A549 (cell line): ENCODE data around the gene SNTB2. TPM values are rescaled to one million over a fixed set of nuclear protein-coding genes. Genes with fewer than 3 reads are reported as not detected.

Source experiments
- ATAC-seq, 2 experiments: fragments of 200-7000 bp in 1 of 2; fragments of >200 bp in 1 of 2; cut with Nextera tagmentation in 1 of 2; cut with Tn5 transposase in 1 of 2; 3 replicates each; pipeline versions ENCODE4 v1.8.0 to v1.9.1; 2018 to 2020; ENCODE audit warnings: mild to moderate bottlenecking in 1 of 2, moderate library complexity in 1 of 2
- CTCF ChIA-PET: fragments of 300-600 bp; sonication (Branson Sonifier 250); formaldehyde crosslinking; extraction: SDS; loops from one replicate; lab custom pipeline; 2021; ENCODE audit warnings: antibody characterized with exemption, inconsistent platforms; lab: Yijun Ruan, JAX
- POLR2A ChIA-PET: fragments of 350-600 bp; formaldehyde crosslinking; extraction: SDS; loops from one replicate; lab custom pipeline; 2021; ENCODE audit warnings: antibody characterized with exemption, inconsistent platforms; lab: Yijun Ruan, JAX
- DNase-seq, 2 experiments: peaks; one replicate each; pipeline versions ENCODE4 v3.0.0 to v3.0.0-alpha.2; 2011 to 2016; ENCODE audit warnings: low read depth in 1 of 2, low spot score in 1 of 2
- FAIRE-seq: peaks from 2 replicates; lab custom pipeline; 2011; peaks lifted over from hg19 to GRCh38; lab: Jason Lieb, UNC
- H3K27ac ChIP-seq, 2 experiments: fragments of >200 bp; sonication (Bioruptor Twin); formaldehyde crosslinking; 3 replicates each; pipeline ENCODE4 v1.5.1; 2016 to 2017
- H3K4me1 ChIP-seq: fragments of >200 bp; sonication (Bioruptor Twin); formaldehyde crosslinking; 3 replicates; pipeline ENCODE4 v1.6.1; 2016
- H3K4me2 ChIP-seq: fragments of >200 bp; sonication (Bioruptor Twin); formaldehyde crosslinking; 3 replicates; pipeline ENCODE4 v1.6.1; 2016
- H3K4me3 ChIP-seq: fragments of >200 bp; sonication (Bioruptor Twin); formaldehyde crosslinking; 3 replicates; pipeline ENCODE4 v1.5.1; 2016
- H3K9me3 ChIP-seq: fragments of >200 bp; sonication (Bioruptor Twin); formaldehyde crosslinking; 3 replicates; pipeline ENCODE4 v1.6.1; 2016
- CEBPB ChIP-seq, 2 experiments: fragments of >200 bp in 1 of 2; sonication (Bioruptor Twin) in 1 of 2; formaldehyde crosslinking in 1 of 2; IDR thresholded peaks; 2 replicates each; pipeline ENCODE4 v1.6.1; 2012 to 2016
- CHD4 ChIP-seq: fragments of 200-600 bp; sonication (generic); IDR thresholded peaks from 2 replicates; pipeline ENCODE4 v1.6.1; 2016; ENCODE audit warnings: antibody characterized with exemption, mild to moderate bottlenecking, borderline replicate concordance
- EHF ChIP-seq: fragments of 250-450 bp; sonication (Bioruptor Pico); IDR thresholded peaks from 2 replicates; pipeline ENCODE4 v1.5.0; 2020; ENCODE audit warnings: mild to moderate bottlenecking
- ESRRA ChIP-seq: fragments of 150-350 bp; IDR thresholded peaks from 2 replicates; pipeline ENCODE4 v1.6.1; 2014; ENCODE audit warnings: mild to moderate bottlenecking, low read length, borderline replicate concordance
- FOXS1 ChIP-seq: fragments of 250-450 bp; sonication (Bioruptor Pico); IDR thresholded peaks from 2 replicates; pipeline ENCODE4 v1.5.0; 2020; ENCODE audit warnings: mild to moderate bottlenecking, moderate library complexity
- GATA3 ChIP-seq: IDR thresholded peaks from 2 replicates; pipeline ENCODE4 v1.6.1; 2012; ENCODE audit warnings: borderline replicate concordance
- HMGXB4 ChIP-seq: fragments of 250-450 bp; sonication (Bioruptor Pico); IDR thresholded peaks from 2 replicates; pipeline ENCODE4 v1.5.0; 2021; ENCODE audit warnings: mild to moderate bottlenecking, moderate library complexity, borderline replicate concordance
- HOXA7 ChIP-seq: fragments of 250-450 bp; sonication (Bioruptor Pico); IDR thresholded peaks from 2 replicates; pipeline ENCODE4 v1.5.0; 2020; ENCODE audit warnings: mild to moderate bottlenecking, moderate library complexity
- KDM5A ChIP-seq: fragments of 200-600 bp; sonication (generic); IDR thresholded peaks from 2 replicates; pipeline ENCODE4 v1.6.1; 2016; ENCODE audit warnings: antibody characterized with exemption, mild to moderate bottlenecking
- MAFK ChIP-seq: fragments of 450-650 bp; IDR thresholded peaks from 2 replicates; pipeline ENCODE4 v1.6.1; 2014; ENCODE audit not compliant: partially characterized antibody
- MAZ ChIP-seq: fragments of 150-350 bp; IDR thresholded peaks from 2 replicates; pipeline ENCODE4 v1.6.1; 2014; ENCODE audit warnings: antibody characterized with exemption, low read depth, low read length, borderline replicate concordance
- NPAS2 ChIP-seq: fragments of 250-450 bp; sonication (Bioruptor Pico); IDR thresholded peaks from 2 replicates; pipeline ENCODE4 v1.8.0; 2022; ENCODE audit warnings: mild to moderate bottlenecking, moderate library complexity, borderline replicate concordance
- RARB ChIP-seq: fragments of 250-450 bp; sonication (Bioruptor Pico); IDR thresholded peaks from 2 replicates; pipeline ENCODE4 v1.8.0; 2021; ENCODE audit warnings: mild to moderate bottlenecking, moderate library complexity
- SREBF2 ChIP-seq: fragments of 450-650 bp; IDR thresholded peaks from 2 replicates; pipeline ENCODE4 v1.6.1; 2014; ENCODE audit warnings: mild to moderate bottlenecking, moderate library complexity
- TFCP2L1 ChIP-seq: fragments of 250-450 bp; sonication (Bioruptor Pico); IDR thresholded peaks from 2 replicates; pipeline ENCODE4 v1.5.0; 2021; ENCODE audit warnings: mild to moderate bottlenecking
- USF2 ChIP-seq: fragments of 450-650 bp; IDR thresholded peaks from 2 replicates; pipeline ENCODE4 v1.6.1; 2014; ENCODE audit warnings: antibody characterized with exemption
- WGBS: methylation state at CpG from one replicate; pipeline ENCODE4 v1.1.6; 2017; ENCODE audit errors: missing lambda C conversion rate; 5-methylcytosine and 5-hydroxymethylcytosine counted together
- polyA plus RNA-seq, 4 experiments: library from polyadenylated mRNA; depleted of rRNA in 3 of 4; stranded (reverse); fragments of >200 nt; fragmentation: RNase III in 1 of 4; extraction: RNeasy Plus Mini Kit Qiagen cat#74134 plus additional on column Dnase treatment in 1 of 4; gene quantifications; 2 replicates in 3 of 4; 3 replicates in 1 of 4; pipeline ENCODE4 v1.2.3, GENCODE V29; 2011 to 2017
- TF ChIP-seq, protein P1 (sequence below): IDR thresholded peaks from 2 replicates; pipeline ENCODE4 v1.6.1; 2012

Gene SNTB2
- polyA plus RNA-seq, 2 of the 4 experiments (the other 2 are of a cell fraction), result 7.8 to 20.8 TPM

GRCh38 chr16:69166221-69166833, 20.6 kb upstream of the SNTB2 start:
- no peak overlapping the region for H3K27ac ChIP-seq
- CTCF ChIA-PET, result interaction anchor here (0.8 to 2.6 kb wide), 10 partner anchors 9 to 264 kb away, joined by 3 to 20 read pairs (median 4); partner anchors contain the start of gene SNTB2
- TF ChIP-seq FOXS1 (no peak), KDM5A (no peak), SREBF2 (no peak), GATA3 (no peak), USF2 (no peak)
- TF ChIP-seq, protein P1, sequence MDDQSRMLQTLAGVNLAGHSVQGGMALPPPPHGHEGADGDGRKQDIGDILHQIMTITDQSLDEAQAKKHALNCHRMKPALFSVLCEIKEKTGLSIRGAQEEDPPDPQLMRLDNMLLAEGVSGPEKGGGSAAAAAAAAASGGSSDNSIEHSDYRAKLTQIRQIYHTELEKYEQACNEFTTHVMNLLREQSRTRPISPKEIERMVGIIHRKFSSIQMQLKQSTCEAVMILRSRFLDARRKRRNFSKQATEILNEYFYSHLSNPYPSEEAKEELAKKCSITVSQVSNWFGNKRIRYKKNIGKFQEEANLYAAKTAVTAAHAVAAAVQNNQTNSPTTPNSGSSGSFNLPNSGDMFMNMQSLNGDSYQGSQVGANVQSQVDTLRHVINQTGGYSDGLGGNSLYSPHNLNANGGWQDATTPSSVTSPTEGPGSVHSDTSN, result no peak
- H3K4me1 ChIP-seq, result no peaks in the 10 kb centered on the region
- FAIRE-seq, result no peak
- H3K4me3 ChIP-seq, result no peak overlapping the region
- DNase-seq, result no peak
- no peak for ATAC-seq
- WGBS, result 87% methylated on average over 8 of the region's 8 CpGs
- H3K4me2 ChIP-seq, result no peak overlapping the region
- no peaks in the 10 kb centered on the region for H3K9me3 ChIP-seq
- POLR2A ChIA-PET, result no interaction called here

DNA sequence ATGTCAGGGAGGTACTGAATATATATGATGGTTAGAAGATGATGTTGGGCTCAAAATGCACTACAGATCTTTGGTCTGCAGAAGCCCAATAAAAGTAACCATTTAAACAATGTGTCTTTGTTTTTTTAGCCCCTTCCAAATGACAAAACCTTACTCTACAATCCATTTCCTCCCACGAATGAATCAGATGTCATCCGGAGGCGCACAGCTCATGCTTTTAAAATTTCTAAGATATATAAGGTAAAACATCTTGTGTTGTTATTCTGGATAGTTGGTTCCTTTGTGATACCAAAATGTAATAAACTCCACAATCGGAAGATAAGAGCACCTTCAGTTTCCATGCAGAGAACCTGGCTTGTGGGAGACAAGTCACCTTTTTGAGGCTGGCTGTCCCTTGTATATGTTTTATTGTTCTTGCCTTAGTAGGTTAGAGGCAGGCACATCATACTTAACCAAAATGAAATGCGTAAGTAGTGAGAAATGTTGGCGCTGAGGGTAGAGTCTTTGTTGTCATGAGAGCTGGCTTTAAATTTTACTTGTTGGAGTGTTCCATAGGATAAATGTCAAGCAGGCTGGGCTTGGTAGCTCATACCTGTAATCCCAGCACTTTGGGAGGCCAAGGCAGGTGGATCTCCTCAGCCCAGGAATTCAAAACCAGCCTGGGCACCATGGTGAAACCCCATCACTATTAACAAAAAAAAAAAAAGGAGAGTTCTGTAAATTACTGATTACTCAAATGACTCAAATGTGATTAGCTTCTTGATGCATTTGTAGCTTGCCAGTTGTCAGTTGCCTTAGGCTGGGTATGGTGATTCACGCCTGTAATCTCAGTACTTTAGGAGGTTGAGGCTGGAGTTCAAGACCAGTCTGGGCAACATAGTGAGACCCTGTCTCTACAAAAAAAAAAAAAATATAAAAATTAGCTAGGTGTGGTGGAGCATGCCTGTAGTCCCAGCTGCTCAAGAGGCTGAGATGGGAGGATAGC, 19.7 kb upstream of the SNTB2 start:
- ATAC-seq (no peak), DNase-seq (no peak), FAIRE-seq (no peak)
- 91% methylated on average over 7 of the region's 7 CpGs for WGBS
- H3K9me3 ChIP-seq, result no peaks in the 10 kb centered on the region
- POLR2A ChIA-PET, result interaction anchor here (0.6 kb wide), 1 partner anchor 21 kb away, joined by 3 read pairs; no protein-coding TSS in a partner anchor
- H3K4me2 ChIP-seq, result no peak overlapping the region
- CTCF ChIA-PET, result interaction anchor here (0.6 to 3.4 kb wide), 12 partner anchors 10 to 426 kb away, joined by 3 to 20 read pairs (median 4); partner anchors contain the start of gene SNTB2
- no peak overlapping the region for H3K4me3 ChIP-seq
- no peaks in the 10 kb centered on the region for H3K4me1 ChIP-seq
- no peak overlapping the region for H3K27ac ChIP-seq
- no peak for TF ChIP-seq GATA3
- no peak for TF ChIP-seq RARB
- TF ChIP-seq CEBPB (IDR thresholded peaks at IDR 0.05), result no peak
- TF ChIP-seq ESRRA, result no peak
- no peak for TF ChIP-seq CHD4
- no peak for TF ChIP-seq HMGXB4 (CRISPR knock-in tag)
- TF ChIP-seq MAZ, result no peak
- no peak for TF ChIP-seq EHF (CRISPR knock-in tag)
- TF ChIP-seq NPAS2, result no peak
- no peak for TF ChIP-seq HOXA7 (CRISPR knock-in tag)
- TF ChIP-seq TFCP2L1, result no peak
- TF ChIP-seq SREBF2, result no peak

GRCh38 chr16:69169051-69169450, 17.9 kb upstream of the SNTB2 start:
- Histone ChIP-seq H3K4me3 (no peak overlapping the region), H3K4me1 (peaks cover 14% of the 10 kb centered on the region), H3K4me2 (no peak overlapping the region), H3K9me3 (no peaks in the 10 kb centered on the region), H3K27ac (no peak overlapping the region)
- no peak for TF ChIP-seq KDM5A
- TF ChIP-seq, protein P1, result no peak
- no peak for TF ChIP-seq MAFK
- POLR2A ChIA-PET, result no interaction called here
- WGBS, result 89% methylated on average over 4 of the region's 4 CpGs
- no peak for FAIRE-seq
- CTCF ChIA-PET, result interaction anchor here (3.4 kb wide), 1 partner anchor 19 kb away, joined by 10 read pairs; no protein-coding TSS in a partner anchor
- no peak for DNase-seq
- ATAC-seq, result no peak
